ENCODE data around the gene DNM3.

DNA sequence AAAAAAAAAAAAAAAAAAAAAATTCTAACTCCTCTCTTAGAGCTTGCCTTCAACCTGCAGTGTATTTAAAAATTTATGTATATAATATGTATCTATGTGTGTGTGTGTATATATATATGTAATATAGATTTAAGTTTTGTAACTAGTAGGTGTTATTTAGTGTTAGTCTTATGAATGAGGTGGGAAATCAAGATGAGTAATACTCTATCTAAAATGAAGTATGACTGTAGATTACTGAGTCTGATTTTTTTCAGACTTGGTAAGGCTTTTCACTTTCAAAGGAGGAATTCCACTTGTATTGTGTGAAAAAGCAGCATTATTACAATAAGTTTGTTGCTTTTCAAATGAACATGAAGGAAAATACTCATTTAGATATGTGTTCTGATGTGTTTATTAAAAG lies 5.4 kb upstream of the DNM3 start:
- TF ChIP-seq, protein P1, sequence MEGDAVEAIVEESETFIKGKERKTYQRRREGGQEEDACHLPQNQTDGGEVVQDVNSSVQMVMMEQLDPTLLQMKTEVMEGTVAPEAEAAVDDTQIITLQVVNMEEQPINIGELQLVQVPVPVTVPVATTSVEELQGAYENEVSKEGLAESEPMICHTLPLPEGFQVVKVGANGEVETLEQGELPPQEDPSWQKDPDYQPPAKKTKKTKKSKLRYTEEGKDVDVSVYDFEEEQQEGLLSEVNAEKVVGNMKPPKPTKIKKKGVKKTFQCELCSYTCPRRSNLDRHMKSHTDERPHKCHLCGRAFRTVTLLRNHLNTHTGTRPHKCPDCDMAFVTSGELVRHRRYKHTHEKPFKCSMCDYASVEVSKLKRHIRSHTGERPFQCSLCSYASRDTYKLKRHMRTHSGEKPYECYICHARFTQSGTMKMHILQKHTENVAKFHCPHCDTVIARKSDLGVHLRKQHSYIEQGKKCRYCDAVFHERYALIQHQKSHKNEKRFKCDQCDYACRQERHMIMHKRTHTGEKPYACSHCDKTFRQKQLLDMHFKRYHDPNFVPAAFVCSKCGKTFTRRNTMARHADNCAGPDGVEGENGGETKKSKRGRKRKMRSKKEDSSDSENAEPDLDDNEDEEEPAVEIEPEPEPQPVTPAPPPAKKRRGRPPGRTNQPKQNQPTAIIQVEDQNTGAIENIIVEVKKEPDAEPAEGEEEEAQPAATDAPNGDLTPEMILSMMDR (IDR thresholded peaks at IDR 0.05 in 2 of 3, conservative IDR thresholded peaks at IDR 0.05 in 1 of 3; ENCODE audit: insufficient read depth in 2 of 3, low read depth in 1 of 3, low read length in 3 of 3) = no peak
- TF ChIP-seq, protein P2, sequence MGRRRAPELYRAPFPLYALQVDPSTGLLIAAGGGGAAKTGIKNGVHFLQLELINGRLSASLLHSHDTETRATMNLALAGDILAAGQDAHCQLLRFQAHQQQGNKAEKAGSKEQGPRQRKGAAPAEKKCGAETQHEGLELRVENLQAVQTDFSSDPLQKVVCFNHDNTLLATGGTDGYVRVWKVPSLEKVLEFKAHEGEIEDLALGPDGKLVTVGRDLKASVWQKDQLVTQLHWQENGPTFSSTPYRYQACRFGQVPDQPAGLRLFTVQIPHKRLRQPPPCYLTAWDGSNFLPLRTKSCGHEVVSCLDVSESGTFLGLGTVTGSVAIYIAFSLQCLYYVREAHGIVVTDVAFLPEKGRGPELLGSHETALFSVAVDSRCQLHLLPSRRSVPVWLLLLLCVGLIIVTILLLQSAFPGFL (CRISPR knock-in tag; IDR thresholded peaks at IDR 0.05) = no peak
- TF ChIP-seq TCFL5 (CRISPR knock-in tag; conservative IDR thresholded peaks at IDR 0.05) (no peak), NFIC (IDR thresholded peaks at IDR 0.05) (no peak)
- TF ChIP-seq, protein P3, sequence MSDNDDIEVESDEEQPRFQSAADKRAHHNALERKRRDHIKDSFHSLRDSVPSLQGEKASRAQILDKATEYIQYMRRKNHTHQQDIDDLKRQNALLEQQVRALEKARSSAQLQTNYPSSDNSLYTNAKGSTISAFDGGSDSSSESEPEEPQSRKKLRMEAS (CRISPR knock-in tag; IDR thresholded peaks at IDR 0.05) = no peak
